OCI-LY1 (cell line): ENCODE data around the gene RASGEF1C.

Source experiments
- H2AFZ ChIP-seq: fragments of 200-600 bp; sonication (generic), shearing (Covaris generic); 2 replicates; pipeline ENCODE4 v1.6.0; 2014; ENCODE audit warnings: antibody characterized with exemption, mild to moderate bottlenecking, low read length
- H3F3A ChIP-seq: fragments of 200-600 bp; sonication (generic), shearing (Covaris generic); 2 replicates; pipeline ENCODE4 v1.6.0; 2014; ENCODE audit warnings: mild to moderate bottlenecking, antibody characterized with exemption, low read length, moderate library complexity; ENCODE audit not compliant: insufficient read depth
- H3K27ac ChIP-seq: fragments of 200-600 bp; sonication (generic); 2 replicates; pipeline ENCODE4 v1.5.1; 2014; ENCODE audit warnings: low read length, mixed run types, mild to moderate bottlenecking, low read depth; ENCODE audit not compliant: poor library complexity, severe bottlenecking
- H3K27me3 ChIP-seq: fragments of 200-600 bp; sonication (generic); 2 replicates; pipeline ENCODE4 v1.6.0; 2014; ENCODE audit warnings: antibody characterized with exemption, mild to moderate bottlenecking, low read length, moderate library complexity; ENCODE audit not compliant: insufficient read depth
- H3K36me3 ChIP-seq: fragments of 200-600 bp; sonication (generic); 2 replicates; pipeline ENCODE4 v1.6.1; 2014; ENCODE audit warnings: mild to moderate bottlenecking, antibody characterized with exemption, low read length, moderate library complexity, mixed read lengths; ENCODE audit not compliant: insufficient read depth
- H3K4me1 ChIP-seq: fragments of 200-600 bp; sonication (generic); 2 replicates; pipeline ENCODE4 v1.5.1; 2014; ENCODE audit warnings: mild to moderate bottlenecking, low read length, moderate library complexity; ENCODE audit not compliant: insufficient read depth, severe bottlenecking
- H3K4me2 ChIP-seq: fragments of 200-600 bp; sonication (generic), shearing (Covaris generic); 2 replicates; pipeline ENCODE4 v1.6.1; 2014; ENCODE audit warnings: low read length
- H3K4me3 ChIP-seq: fragments of 200-600 bp; sonication (generic); 2 replicates; pipeline ENCODE4 v1.5.1; 2014; ENCODE audit warnings: low read length, low read depth, mild to moderate bottlenecking, mixed read lengths; ENCODE audit not compliant: poor library complexity, severe bottlenecking
- H3K79me2 ChIP-seq: fragments of 200-600 bp; shearing (Covaris generic); 2 replicates; pipeline ENCODE4 v1.6.1; 2016; ENCODE audit warnings: mixed run types, low read length, mixed read lengths; ENCODE audit not compliant: insufficient read depth
- H3K9ac ChIP-seq: fragments of 200-600 bp; sonication (generic), shearing (Covaris generic); 2 replicates; pipeline ENCODE4 v1.6.1; 2014; ENCODE audit warnings: mild to moderate bottlenecking, low read length, mixed read lengths
- H3K9me2 ChIP-seq: fragments of 200-600 bp; sonication (generic), shearing (Covaris generic); 2 replicates; pipeline ENCODE4 v1.6.1; 2014; ENCODE audit warnings: low read depth, mild to moderate bottlenecking, low read length, mixed read lengths
- H3K9me3 ChIP-seq: fragments of 200-600 bp; shearing (Covaris generic); 2 replicates; pipeline ENCODE4 v1.6.1; 2014; ENCODE audit warnings: low read length, mixed read lengths
- H4K20me1 ChIP-seq: fragments of 200-600 bp; sonication (generic), shearing (Covaris generic); 2 replicates; pipeline ENCODE4 v1.6.0; 2016; ENCODE audit warnings: mild to moderate bottlenecking, low read length; ENCODE audit not compliant: insufficient read depth
- EZH2 ChIP-seq: fragments of 200-600 bp; sonication (generic), shearing (Covaris generic); IDR thresholded peaks from 2 replicates; pipeline ENCODE4 v1.8.0; 2017; ENCODE audit warnings: borderline replicate concordance, mixed run types, mild to moderate bottlenecking, antibody characterized with exemption, low read length, moderate library complexity, mixed read lengths
- TF ChIP-seq, protein P1 (sequence below): fragments of 200-600 bp; sonication (generic), shearing (Covaris generic); IDR thresholded peaks from 2 replicates; pipeline ENCODE4 v1.5.1; 2017; ENCODE audit warnings: mild to moderate bottlenecking, antibody characterized with exemption, low read length, moderate library complexity, mixed read lengths

RASGEF1C gene

DNA sequence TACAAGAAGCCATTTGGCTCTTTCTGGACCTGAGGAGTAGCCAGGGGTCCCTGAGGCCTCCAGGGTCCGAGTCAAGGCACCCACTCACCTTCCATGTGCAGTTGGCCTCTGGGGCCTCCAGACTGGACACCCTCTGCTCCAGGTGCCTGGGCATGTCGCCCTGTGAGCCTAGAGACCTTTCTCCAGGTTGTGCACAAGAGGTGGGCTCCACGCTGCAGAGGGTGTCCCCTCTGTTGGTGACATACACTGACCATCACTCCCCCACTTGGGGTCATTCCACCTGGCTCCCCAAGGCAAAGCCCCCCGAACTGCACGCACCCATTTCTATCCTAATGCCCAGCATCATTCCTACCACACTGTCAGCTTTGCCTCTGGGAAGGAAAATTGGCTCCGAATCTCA, 48.8 kb downstream of the RASGEF1C start:
- Histone ChIP-seq H2AFZ (no peak overlapping the region), H3K9me2 (no peaks in the 10 kb centered on the region), H3K36me3 (no peaks in the 10 kb centered on the region), H4K20me1 (no peaks in the 10 kb centered on the region), H3K9ac (no peak overlapping the region), H3K9me3 (no peaks in the 10 kb centered on the region), H3K4me1 (no peaks in the 10 kb centered on the region), H3K4me3 (no peak overlapping the region), H3F3A (no peaks in the 10 kb centered on the region), H3K79me2 (no peaks in the 10 kb centered on the region), H3K27me3 (no peaks in the 10 kb centered on the region; the same call in 1 of the 2 replicates), H3K27ac (no peak overlapping the region), H3K4me2 (no peak overlapping the region)
- TF ChIP-seq, protein P1, sequence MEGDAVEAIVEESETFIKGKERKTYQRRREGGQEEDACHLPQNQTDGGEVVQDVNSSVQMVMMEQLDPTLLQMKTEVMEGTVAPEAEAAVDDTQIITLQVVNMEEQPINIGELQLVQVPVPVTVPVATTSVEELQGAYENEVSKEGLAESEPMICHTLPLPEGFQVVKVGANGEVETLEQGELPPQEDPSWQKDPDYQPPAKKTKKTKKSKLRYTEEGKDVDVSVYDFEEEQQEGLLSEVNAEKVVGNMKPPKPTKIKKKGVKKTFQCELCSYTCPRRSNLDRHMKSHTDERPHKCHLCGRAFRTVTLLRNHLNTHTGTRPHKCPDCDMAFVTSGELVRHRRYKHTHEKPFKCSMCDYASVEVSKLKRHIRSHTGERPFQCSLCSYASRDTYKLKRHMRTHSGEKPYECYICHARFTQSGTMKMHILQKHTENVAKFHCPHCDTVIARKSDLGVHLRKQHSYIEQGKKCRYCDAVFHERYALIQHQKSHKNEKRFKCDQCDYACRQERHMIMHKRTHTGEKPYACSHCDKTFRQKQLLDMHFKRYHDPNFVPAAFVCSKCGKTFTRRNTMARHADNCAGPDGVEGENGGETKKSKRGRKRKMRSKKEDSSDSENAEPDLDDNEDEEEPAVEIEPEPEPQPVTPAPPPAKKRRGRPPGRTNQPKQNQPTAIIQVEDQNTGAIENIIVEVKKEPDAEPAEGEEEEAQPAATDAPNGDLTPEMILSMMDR = no peak
- TF ChIP-seq EZH2 = no peak

DNA sequence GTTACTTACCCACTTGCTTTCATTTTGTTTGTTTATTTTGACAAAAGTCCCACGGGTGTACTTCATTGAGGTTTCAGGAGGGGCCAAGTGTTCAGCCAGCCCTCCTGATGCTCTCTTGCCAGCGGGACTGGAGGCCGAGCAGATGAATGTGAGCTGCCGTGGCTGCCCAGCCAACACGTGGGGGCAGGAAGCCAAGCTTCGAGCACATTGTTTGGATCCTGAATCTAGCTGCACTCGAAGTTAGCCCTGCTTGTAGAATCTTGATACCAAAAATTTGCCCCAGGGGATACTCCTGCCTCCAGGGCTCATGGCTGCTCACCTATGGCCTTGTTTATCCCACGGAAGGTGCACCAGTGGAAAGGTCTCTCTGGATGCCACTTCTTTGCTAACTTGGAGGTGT, 49.3 kb downstream of the RASGEF1C start:
- Histone ChIP-seq H3K9me2 (no peaks in the 10 kb centered on the region), H3F3A (no peaks in the 10 kb centered on the region)

DNA sequence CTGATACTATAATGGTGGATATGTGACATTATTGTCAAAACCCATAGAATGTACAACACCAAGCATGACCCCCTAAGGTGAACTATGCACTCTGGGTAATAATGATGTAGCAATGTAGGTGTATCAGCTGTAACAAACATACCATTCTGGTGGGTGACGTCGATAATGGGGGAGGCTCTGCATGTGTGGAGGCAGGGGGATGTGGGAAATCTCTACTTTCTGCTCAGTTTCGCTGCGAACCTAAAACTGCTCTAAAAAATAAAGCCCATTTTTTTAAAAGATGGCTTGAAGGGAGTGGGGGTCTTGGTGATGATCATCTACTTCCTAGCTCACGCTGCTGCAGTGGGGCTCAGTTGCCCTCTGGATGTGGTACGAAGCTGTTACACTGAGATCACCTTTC, 51.1 kb downstream of the RASGEF1C start:
- H3K9me3 ChIP-seq = no peaks in the 10 kb centered on the region
- no peaks in the 10 kb centered on the region for H3K79me2 ChIP-seq
- no peaks in the 10 kb centered on the region for H3K9me2 ChIP-seq
- no peaks in the 10 kb centered on the region for H3F3A ChIP-seq
- H3K36me3 ChIP-seq = no peaks in the 10 kb centered on the region
- H2AFZ ChIP-seq = no peak overlapping the region
- no peak overlapping the region for H3K27ac ChIP-seq
- no peaks in the 10 kb centered on the region for H3K4me1 ChIP-seq
- no peaks in the 10 kb centered on the region for H4K20me1 ChIP-seq
- H3K4me3 ChIP-seq = no peak overlapping the region
- no peak overlapping the region for H3K9ac ChIP-seq
- no peak for TF ChIP-seq EZH2
- TF ChIP-seq, protein P1 = no peak
- no peak overlapping the region for H3K4me2 ChIP-seq
- H3K27me3 ChIP-seq = peaks cover 5% of the 10 kb centered on the region; the same call in 1 of the 2 replicates

More for the DNA sequence above, 49.3 kb downstream of the RASGEF1C start:
- Histone ChIP-seq H3K9me3 (no peaks in the 10 kb centered on the region), H3K27me3 (no peaks in the 10 kb centered on the region; the same call in 1 of the 2 replicates), H4K20me1 (no peaks in the 10 kb centered on the region), H2AFZ (no peak overlapping the region), H3K36me3 (no peaks in the 10 kb centered on the region), H3K4me2 (no peak overlapping the region), H3K4me1 (no peaks in the 10 kb centered on the region), H3K79me2 (no peaks in the 10 kb centered on the region), H3K27ac (no peak overlapping the region), H3K4me3 (no peak overlapping the region), H3K9ac (no peak overlapping the region)
- TF ChIP-seq, protein P1 = no peak
- no peak for TF ChIP-seq EZH2
